CD4-positive, alpha-beta T cell treated with Interleukin-1 beta for 1 hour (primary cell): ENCODE data around the gene ITSN1.
A peak's percentile ranks its signal among the peaks of the same experiment; 100 is the strongest.

Experiments used
- DNase-seq, 2 donors: peaks; one replicate each; pipeline ENCODE4 v3.0.0-alpha.2; 2020 to 2022

ITSN1 gene

DNA sequence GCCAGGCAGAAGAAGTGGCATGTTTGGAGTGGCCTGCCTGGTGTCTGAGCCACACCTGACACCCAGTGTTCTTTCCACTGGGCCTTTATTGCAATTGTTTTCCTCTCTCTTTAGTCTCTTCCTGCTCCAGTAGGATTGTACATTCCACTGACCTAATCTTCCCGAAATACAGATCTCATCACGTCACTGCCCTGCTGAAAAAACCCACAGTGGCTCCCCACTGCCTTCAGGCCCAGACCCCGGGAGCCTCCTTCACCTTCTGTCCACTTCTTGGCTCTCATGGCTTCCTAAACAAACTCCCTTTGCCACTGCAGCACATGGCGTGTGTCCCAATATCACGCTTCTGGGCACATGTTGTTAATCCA is 298.6 kb downstream of the ITSN1 start:
- no peak for DNase-seq

DNA sequence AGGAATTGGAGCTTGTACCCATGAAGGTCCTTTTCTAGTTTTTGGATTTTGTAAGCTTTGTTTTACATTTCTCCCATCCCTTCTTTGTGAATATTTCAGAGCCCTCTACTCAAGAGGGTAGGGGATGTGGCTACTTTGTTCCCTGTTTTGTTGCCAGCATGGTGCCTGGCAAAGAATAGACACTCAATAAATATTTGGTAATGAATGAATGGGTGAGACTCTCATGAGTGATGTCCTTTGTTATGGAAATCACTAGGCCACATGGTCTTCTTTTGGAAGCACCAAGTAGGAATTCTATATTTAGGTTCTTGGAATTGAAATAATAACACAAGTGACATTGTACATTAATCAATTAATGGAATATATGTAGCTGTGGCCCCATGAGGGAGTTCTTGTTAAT is 300.1 kb downstream of the ITSN1 start:
- no peak for DNase-seq

DNA sequence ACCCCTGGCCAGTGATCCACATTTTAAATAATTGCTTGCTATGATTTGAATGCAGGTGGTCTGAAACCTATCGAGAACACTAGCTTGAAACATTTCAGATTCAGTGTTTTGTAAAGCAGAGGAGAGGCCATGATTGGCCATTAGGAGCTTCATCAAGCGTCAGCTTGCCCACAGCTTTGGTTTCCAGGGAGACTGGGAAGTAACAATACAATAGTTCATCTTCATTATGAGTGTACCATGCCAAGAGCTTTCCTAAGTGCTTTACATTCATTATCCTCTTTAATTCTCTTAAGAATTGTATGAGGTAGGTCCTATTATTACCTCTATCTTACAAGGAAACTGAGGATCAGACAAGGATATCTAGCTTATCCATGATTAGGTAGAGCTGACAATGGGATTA is 301.0 kb downstream of the ITSN1 start:
- DNase-seq, result no peak

DNA sequence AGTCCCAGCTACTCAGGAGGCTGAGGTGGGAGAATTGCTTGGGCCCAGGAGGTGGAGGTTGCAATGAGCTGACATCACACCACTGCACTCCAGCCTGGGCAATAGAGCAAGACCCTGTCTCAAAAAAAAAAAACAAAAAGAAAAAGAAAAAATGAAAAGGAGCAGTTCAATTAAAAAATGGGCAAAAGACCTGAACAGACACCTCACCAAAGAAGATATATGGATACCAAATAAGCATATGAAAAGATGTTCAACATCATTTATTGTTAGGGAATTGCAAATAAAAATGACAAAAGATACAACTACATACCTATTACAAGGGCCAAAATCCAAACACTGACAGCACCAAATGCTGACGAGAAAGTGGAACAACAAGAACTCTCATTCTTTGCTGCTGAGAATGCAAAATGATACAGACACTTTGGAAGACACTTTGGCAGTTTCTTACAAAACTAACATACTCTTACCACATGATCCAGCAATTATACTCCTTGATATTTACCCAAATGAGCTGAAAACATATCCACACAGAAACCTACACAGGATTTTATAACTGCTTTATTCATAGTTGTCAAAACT is 302.0 kb downstream of the ITSN1 start:
- DNase-seq, result no peak

- DNase-seq, result no peak
These were observed 303.5 kb downstream of the ITSN1 start for GRCh38 chr21:33945652-33946270.

- peak; percentile 89 for DNase-seq
These were observed 305.3 kb downstream of the ITSN1 start for GRCh38 chr21:33947451-33948095.

- peak; percentile 91 to 92 for DNase-seq
These were observed 306.0 kb downstream of the ITSN1 start for GRCh38 chr21:33948096-33948950.

GRCh38 chr21:33948951-33949444 is 306.7 kb downstream of the ITSN1 start:
- DNase-seq, result no peak
